HUES6 (cell line): Measurements from ENCODE around the gene ARHGEF33.
A peak's percentile ranks its signal among the peaks of the same experiment; 100 is the strongest.

Experiments
- H3K27ac ChIP-seq: 2 replicates; pipeline ENCODE4 v1.7.0; 2013; ENCODE audit warnings: low read depth, mild to moderate bottlenecking, low read length, inconsistent platforms
- H3K27me3 ChIP-seq: 2 replicates; pipeline ENCODE4 v1.6.1; 2013; ENCODE audit warnings: low read length; ENCODE audit not compliant: control insufficient read depth, insufficient read depth
- H3K36me3 ChIP-seq: 2 replicates; pipeline ENCODE4 v1.6.1; 2013; ENCODE audit warnings: low read length; ENCODE audit not compliant: control insufficient read depth, insufficient read depth
- H3K4me1 ChIP-seq: 2 replicates; pipeline ENCODE4 v1.6.1; 2013; ENCODE audit warnings: low read length; ENCODE audit not compliant: control insufficient read depth, insufficient read depth
- H3K4me3 ChIP-seq: 2 replicates; pipeline ENCODE4 v1.5.1; 2013; ENCODE audit warnings: low read depth, low read length
- H3K9ac ChIP-seq: one replicate; pipeline ENCODE4 v1.6.1; 2013; ENCODE audit warnings: mild to moderate bottlenecking, low read length
- H3K9me3 ChIP-seq: 2 replicates; pipeline ENCODE4 v1.6.1; 2013; ENCODE audit warnings: low read depth, low read length; ENCODE audit not compliant: control insufficient read depth, insufficient read depth

Gene ARHGEF33

DNA sequence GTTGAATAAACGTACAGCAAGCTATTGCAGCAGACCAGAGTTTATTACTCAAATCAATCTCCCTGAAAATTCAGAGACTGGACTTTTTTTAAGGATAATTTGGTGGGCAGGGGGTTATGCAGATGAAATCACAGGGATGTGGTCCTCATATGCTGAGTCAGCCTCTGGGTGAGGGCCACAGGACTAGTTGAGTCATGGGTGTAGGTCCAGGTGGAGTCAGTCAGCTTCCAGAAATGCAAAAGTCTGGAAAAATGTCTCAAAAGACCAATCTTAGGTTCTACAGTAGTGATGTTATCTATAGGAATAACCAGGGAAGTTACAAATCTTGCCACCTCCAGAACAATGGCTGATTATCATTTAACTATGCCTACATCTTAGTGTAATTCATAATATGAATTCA, 51.1 kb downstream of the ARHGEF33 start:
- Histone ChIP-seq H3K27ac (no peak overlapping the region), H3K27me3 (no peaks in the 10 kb centered on the region), H3K4me1 (peaks cover 26% of the 10 kb centered on the region), H3K4me3 (no peak overlapping the region), H3K9ac (no peak overlapping the region), H3K9me3 (no peaks in the 10 kb centered on the region), H3K36me3 (no peaks in the 10 kb centered on the region)

DNA sequence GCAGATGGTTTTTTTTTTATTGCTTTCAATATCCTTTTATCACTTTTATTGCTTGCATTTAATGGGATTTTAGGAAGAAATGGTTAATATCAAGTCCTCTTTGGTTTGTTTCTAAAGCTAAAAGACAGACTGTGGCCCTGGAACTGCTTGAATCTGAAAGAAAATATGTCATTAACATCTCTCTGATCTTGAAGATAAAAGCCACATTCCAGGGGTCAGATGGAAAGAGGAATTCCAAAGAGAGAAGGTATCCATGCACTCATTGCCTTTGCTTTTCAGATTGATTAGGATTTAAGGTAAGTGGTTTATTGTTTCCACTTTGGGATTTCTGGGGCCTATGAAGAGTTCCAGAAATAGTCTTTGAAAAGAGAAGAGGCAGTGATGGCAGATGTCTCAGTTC, 54.1 kb downstream of the ARHGEF33 start:
- H3K9me3 ChIP-seq = no peaks in the 10 kb centered on the region
- peak overlapping the region; percentile 18; the same call in 1 of the 2 replicates for H3K4me3 ChIP-seq
- H3K4me1 ChIP-seq = peaks cover 35% of the 10 kb centered on the region
- H3K36me3 ChIP-seq = no peaks in the 10 kb centered on the region
- peak overlapping the region; percentile 22 for H3K9ac ChIP-seq
- peak overlapping the region; percentile 57; the same call in 1 of the 2 replicates for H3K27ac ChIP-seq
- no peaks in the 10 kb centered on the region for H3K27me3 ChIP-seq

DNA sequence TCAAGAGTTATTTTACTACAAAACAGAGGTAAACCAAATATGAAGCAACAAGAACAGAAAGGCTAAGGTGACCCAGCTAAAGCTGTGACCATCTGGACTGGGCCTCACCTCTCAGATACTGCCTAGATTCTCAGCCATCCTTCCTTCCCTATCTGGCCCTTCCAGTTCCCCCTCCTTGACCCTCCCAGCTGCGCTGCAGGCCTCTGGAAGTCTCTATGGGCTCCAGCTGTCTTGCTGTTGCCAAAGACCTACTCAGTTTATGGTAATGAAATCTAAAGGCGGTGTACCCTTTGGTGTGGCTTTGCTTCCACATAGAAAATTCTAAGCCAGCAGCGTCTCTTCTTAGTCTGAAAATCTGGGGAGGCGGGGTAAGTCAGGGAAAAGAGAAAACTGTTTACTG, 55.7 kb downstream of the ARHGEF33 start:
- no peaks in the 10 kb centered on the region for H3K9me3 ChIP-seq
- no peak overlapping the region for H3K9ac ChIP-seq
- H3K27me3 ChIP-seq = no peaks in the 10 kb centered on the region
- no peak overlapping the region for H3K27ac ChIP-seq
- H3K4me1 ChIP-seq = peaks cover 35% of the 10 kb centered on the region
- no peak overlapping the region for H3K4me3 ChIP-seq
- H3K36me3 ChIP-seq = no peaks in the 10 kb centered on the region

DNA sequence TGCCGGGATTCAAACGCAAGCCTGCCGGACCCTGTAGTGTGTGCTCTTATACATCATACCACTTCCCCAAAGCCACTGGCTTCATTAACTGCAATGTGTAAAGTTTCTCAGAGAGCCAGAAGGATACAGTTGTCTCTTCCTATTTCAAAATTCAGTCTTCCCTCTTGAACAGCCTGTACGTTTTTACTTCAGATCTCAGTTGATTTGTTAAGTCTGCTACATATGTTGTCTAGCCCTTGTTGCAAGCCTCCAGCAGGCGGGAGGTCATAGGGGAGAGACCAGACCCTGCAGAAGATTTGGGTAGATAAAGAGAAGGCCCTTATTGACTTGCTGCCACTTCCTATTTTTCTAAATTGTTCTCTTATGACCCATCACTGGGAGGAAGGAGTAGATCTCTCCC, 56.2 kb downstream of the ARHGEF33 start:
- H3K27me3 ChIP-seq = no peaks in the 10 kb centered on the region
- H3K27ac ChIP-seq = no peak overlapping the region
- H3K4me3 ChIP-seq = no peak overlapping the region

DNA sequence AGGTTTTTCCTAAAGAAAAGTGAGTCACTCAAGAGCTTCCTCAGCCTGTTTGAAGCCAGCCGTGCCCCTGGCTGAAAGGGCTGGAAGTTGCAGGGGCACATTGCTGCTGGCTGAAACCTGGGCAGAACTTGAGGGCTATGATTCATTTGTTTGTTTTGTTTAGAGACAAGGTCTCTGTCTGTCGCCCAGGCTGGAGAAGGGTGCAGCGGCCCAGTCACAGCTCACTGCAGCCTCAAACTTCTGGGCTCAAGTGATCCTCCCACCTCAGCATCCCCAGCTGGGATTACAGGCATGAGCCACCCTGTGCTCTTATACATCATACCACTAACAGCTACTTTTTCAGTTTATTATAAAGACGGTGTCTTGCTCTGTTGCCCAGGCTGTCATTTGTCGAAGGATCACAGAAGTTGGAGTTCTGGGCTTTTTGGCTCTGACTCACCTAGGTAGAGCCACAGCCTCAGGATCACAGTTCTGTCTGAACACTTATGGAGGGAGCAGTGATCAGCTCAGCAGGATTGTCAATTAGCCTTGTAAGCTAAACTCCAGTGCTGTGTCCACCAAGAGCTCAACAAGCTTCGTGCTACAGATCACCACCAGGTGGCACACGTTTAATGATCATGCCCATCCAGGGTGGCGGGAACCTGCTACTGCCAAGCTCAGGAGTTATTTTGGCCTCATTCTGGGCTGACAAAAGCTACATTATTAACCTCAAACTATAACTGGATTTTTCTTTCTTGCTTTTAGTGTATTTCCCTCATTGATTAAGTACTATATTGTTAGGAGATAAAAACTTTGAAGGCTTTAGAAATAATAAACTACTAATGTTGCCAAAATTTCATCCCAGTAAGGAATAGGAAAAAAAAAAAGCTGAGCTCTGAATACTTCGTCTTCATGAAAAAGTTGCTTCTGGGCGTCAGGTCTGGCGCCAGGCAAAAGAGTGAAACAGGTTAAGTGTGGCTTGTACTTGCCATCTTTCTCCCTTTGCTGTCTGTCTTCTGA, 57.9 kb downstream of the ARHGEF33 start:
- H3K27ac ChIP-seq = no peak overlapping the region
- H3K4me3 ChIP-seq = no peak overlapping the region
- no peak overlapping the region for H3K9ac ChIP-seq

More for the DNA sequence above, 56.2 kb downstream of the ARHGEF33 start:
- no peaks in the 10 kb centered on the region for H3K36me3 ChIP-seq
- H3K9me3 ChIP-seq = no peaks in the 10 kb centered on the region
- H3K9ac ChIP-seq = no peak overlapping the region
- H3K4me1 ChIP-seq = peaks cover 35% of the 10 kb centered on the region

DNA sequence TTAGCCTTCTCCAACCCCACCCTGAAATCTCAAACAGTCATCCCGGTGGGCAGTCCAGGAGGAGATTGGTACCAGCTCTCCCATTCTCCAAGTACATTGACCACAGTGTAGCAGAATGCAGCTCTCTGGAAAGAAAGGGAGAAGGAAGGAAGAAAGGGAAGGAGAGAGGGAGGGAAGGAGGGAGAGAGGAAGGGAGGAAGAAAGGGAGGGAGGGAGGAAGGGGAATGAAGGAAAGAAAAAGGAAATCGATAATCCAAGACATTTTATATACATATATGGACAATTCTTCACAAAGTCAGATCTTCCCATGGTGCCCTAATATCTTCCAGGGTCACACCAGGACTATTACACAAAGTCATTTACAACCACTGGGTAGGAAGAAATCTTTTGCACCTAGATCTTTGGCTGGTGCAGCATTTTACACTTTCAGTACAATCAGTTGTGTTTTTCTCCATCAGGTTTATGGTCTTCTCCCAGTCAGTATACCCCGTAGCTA, 58.8 kb downstream of the ARHGEF33 start:
- no peak overlapping the region for H3K27ac ChIP-seq

More for the DNA sequence above, 57.9 kb downstream of the ARHGEF33 start:
- no peaks in the 10 kb centered on the region for H3K9me3 ChIP-seq
- H3K4me1 ChIP-seq = peaks cover 35% of the 10 kb centered on the region
- H3K27me3 ChIP-seq = no peaks in the 10 kb centered on the region
- H3K36me3 ChIP-seq = no peaks in the 10 kb centered on the region

DNA sequence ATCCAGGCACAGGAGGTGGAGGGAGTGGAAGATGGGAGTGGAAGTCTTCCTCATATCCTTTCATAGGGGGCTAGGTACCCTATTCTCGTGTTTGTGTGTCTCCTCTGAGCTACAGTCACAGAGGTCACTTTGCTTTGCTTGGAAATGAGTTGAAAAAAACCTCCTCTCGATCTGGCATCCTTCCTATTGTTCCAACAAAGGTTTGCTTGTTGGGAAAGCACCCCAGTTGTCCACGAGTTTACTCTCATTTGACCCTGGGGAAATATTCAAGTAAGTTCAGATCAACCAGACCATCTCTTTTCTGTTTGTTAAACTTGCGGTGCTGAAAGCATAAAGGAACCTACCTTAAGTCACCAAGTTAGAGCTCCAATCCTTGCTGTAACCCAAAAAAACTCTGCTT, 59.3 kb downstream of the ARHGEF33 start:
- no peak overlapping the region for H3K4me3 ChIP-seq
- no peaks in the 10 kb centered on the region for H3K36me3 ChIP-seq
- H3K9me3 ChIP-seq = no peaks in the 10 kb centered on the region
- no peak overlapping the region for H3K9ac ChIP-seq
- H3K27ac ChIP-seq = no peak overlapping the region
- H3K27me3 ChIP-seq = no peaks in the 10 kb centered on the region
- peaks cover 25% of the 10 kb centered on the region; the same call in 1 of the 2 replicates for H3K4me1 ChIP-seq

More for the DNA sequence above, 58.8 kb downstream of the ARHGEF33 start:
- Histone ChIP-seq H3K9ac (no peak overlapping the region), H3K4me1 (peaks cover 31% of the 10 kb centered on the region), H3K36me3 (no peaks in the 10 kb centered on the region), H3K27me3 (no peaks in the 10 kb centered on the region), H3K4me3 (no peak overlapping the region), H3K9me3 (no peaks in the 10 kb centered on the region)

DNA sequence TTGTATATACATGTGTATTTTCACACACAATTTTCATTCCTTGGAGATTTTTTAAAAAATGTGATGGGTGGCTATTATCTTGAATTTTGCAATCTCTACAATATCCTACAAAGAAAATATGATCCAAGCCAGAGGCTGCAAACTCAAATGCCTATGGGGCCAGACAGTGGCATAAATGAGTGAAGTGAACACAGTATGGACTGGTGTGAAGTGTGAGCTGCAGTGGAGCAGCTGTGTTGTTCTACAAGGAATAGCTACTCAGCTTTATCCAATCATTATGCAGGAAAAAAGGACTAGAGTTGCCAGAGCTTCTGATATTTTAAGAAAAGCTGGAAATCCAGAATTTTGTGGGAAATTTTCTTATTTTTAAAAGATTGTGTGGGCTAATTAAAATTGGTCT, 62.1 kb downstream of the ARHGEF33 start:
- Histone ChIP-seq H3K4me3 (no peak overlapping the region), H3K9me3 (no peaks in the 10 kb centered on the region), H3K27ac (no peak overlapping the region), H3K9ac (no peak overlapping the region), H3K27me3 (no peaks in the 10 kb centered on the region), H3K36me3 (no peaks in the 10 kb centered on the region), H3K4me1 (0 out of 2 replicates have a peak, but pooled peaks cover 6% of the 10 kb centered on the region)

DNA sequence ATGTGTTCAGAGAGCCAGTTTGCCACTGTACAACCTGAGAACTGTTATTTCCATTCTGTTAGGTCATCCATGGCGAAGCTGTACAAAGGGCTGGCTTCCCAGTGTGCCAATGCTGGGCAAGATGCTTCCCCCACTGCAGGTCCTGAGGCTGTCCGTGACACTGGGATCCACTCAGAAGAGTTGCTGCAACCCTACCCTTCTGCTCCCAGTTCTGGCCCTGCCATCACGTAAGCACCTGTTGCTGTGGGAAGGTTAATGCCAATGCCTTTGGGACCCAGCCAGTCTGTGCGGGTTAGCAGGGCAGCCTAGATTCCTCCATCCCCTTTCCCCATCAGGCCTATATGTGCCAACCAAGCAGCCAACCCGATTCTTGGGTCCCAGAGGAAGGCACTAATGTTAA, 68.3 kb downstream of the ARHGEF33 start:
- no peak overlapping the region for H3K4me3 ChIP-seq
- no peaks in the 10 kb centered on the region for H3K9me3 ChIP-seq
- H3K4me1 ChIP-seq = no peaks in the 10 kb centered on the region
- H3K9ac ChIP-seq = no peak overlapping the region
- no peaks in the 10 kb centered on the region for H3K36me3 ChIP-seq
- H3K27ac ChIP-seq = no peak overlapping the region
- H3K27me3 ChIP-seq = peaks cover 29% of the 10 kb centered on the region; the same call in 1 of the 2 replicates

DNA sequence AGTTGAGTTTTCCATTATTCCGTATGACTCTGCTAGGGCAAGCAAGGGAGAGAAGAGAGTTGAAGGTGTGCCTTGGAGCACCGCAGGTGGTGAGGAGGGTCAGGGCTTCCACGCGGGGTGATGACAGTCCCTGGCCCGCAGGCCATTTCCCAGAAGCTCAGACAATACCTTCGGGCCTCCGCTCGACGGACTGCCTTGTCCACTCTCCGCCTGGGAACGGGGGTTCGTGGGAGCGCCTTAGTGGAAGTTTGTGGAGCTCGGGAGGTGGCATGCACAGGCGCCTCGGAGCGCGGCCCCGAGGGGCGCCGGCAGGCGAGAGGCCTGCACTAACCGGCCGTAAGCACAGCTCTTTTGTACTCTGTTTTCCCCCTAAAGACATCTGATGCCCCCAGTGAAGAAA, 69.8 kb downstream of the ARHGEF33 start:
- Histone ChIP-seq H3K9me3 (no peaks in the 10 kb centered on the region), H3K27me3 (peaks cover 29% of the 10 kb centered on the region; the same call in 1 of the 2 replicates), H3K9ac (no peak overlapping the region), H3K36me3 (no peaks in the 10 kb centered on the region), H3K4me3 (no peak overlapping the region), H3K4me1 (no peaks in the 10 kb centered on the region), H3K27ac (no peak overlapping the region)
